Activated naive CD8-positive, alpha-beta T cell treated with anti-CD3 and anti-CD28 coated beads for 36 hours (primary cell): Measurements from ENCODE around the gene INHBC. TPM values are rescaled to one million over a fixed set of nuclear protein-coding genes. Genes with fewer than 3 reads are reported as not detected.
A peak's percentile ranks its signal among the peaks of the same experiment; 100 is the strongest.

Source experiments
- DNase-seq: peaks from one replicate; pipeline ENCODE4 v3.0.0; 2021
- H3K27ac Mint-ChIP-seq: one replicate; pipeline ENCODE4 v1.8.0; 2022; ENCODE audit warnings: mild to moderate bottlenecking, moderate library complexity, mixed read lengths
- H3K27me3 Mint-ChIP-seq: one replicate; pipeline ENCODE4 v1.8.0; 2022; ENCODE audit warnings: mild to moderate bottlenecking, mixed read lengths
- H3K36me3 Mint-ChIP-seq: one replicate; pipeline ENCODE4 v1.8.0; 2021; ENCODE audit warnings: mild to moderate bottlenecking, mixed read lengths
- H3K4me1 Mint-ChIP-seq: one replicate; pipeline ENCODE4 v1.8.0; 2021; ENCODE audit warnings: mixed read lengths
- H3K4me3 Mint-ChIP-seq: one replicate; pipeline ENCODE4 v1.8.0; 2022; ENCODE audit warnings: mild to moderate bottlenecking, moderate library complexity, mixed read lengths
- H3K9me3 Mint-ChIP-seq: one replicate; pipeline ENCODE4 v1.8.0; 2022; ENCODE audit warnings: mixed read lengths
- total RNA-seq, 2 experiments: library from RNA; stranded (reverse); gene quantifications; one replicate each; pipeline ENCODE4 v1.2.3, GENCODE V29; 2021

INHBC gene
- total RNA-seq, 2 experiments from 2014 or later = not detected

- Mint-ChIP-seq H3K27me3 (no peaks in the 10 kb centered on the region), H3K36me3 (peaks cover 63% of the 10 kb centered on the region), H3K9me3 (peaks cover 2% of the 10 kb centered on the region)
These were observed 41.8 kb downstream of the INHBC start for GRCh38 chr12:57476162-57476992.

GRCh38 chr12:57476993-57477709, 42.6 kb downstream of the INHBC start:
- peak overlapping the region; percentile 90 for H3K4me3 Mint-ChIP-seq
- no peak for DNase-seq
- H3K4me1 Mint-ChIP-seq = peaks cover 64% of the 10 kb centered on the region
- H3K36me3 Mint-ChIP-seq = peaks cover 59% of the 10 kb centered on the region
- peak overlapping the region; percentile 100 for H3K27ac Mint-ChIP-seq
- no peaks in the 10 kb centered on the region for H3K27me3 Mint-ChIP-seq
- H3K9me3 Mint-ChIP-seq = peaks cover 2% of the 10 kb centered on the region

More at GRCh38 chr12:57476162-57476992, 41.8 kb downstream of the INHBC start:
- Mint-ChIP-seq H3K4me1 (peaks cover 63% of the 10 kb centered on the region), H3K27ac (peak overlapping the region; percentile 100), H3K4me3 (peak overlapping the region; percentile 90)
- peak; percentile 87 for DNase-seq

- H3K36me3 Mint-ChIP-seq = peaks cover 51% of the 10 kb centered on the region
- H3K27ac Mint-ChIP-seq = peak overlapping the region; percentile 100
- H3K4me1 Mint-ChIP-seq = peaks cover 60% of the 10 kb centered on the region
- H3K9me3 Mint-ChIP-seq = peaks cover 2% of the 10 kb centered on the region
- H3K27me3 Mint-ChIP-seq = no peaks in the 10 kb centered on the region
- H3K4me3 Mint-ChIP-seq = peak overlapping the region; percentile 90
- DNase-seq = peak; percentile 54
These were observed 43.4 kb downstream of the INHBC start for GRCh38 chr12:57477710-57478681.

- no peaks in the 10 kb centered on the region for H3K27me3 Mint-ChIP-seq
- peaks cover 2% of the 10 kb centered on the region for H3K9me3 Mint-ChIP-seq
- H3K4me1 Mint-ChIP-seq = peaks cover 58% of the 10 kb centered on the region
- peak overlapping the region; percentile 100 for H3K27ac Mint-ChIP-seq
- H3K4me3 Mint-ChIP-seq = peak overlapping the region; percentile 90
- peaks cover 45% of the 10 kb centered on the region for H3K36me3 Mint-ChIP-seq
- no peak for DNase-seq
These were observed 44.4 kb downstream of the INHBC start for GRCh38 chr12:57479043-57479375.

GRCh38 chr12:57479376-57480115, 45.0 kb downstream of the INHBC start, which contains the start of gene ARHGAP9:
TSS of gene ARHGAP9 (minus strand) at chr12:57479866. CDS start at chr12:57479406, 460 bp downstream.
- DNase-seq = peak; percentile 60
- H3K27ac Mint-ChIP-seq = peak within 1 kb of the TSS; percentile 100
- H3K9me3 Mint-ChIP-seq = peaks cover 2% of the 10 kb centered on the region
- H3K36me3 Mint-ChIP-seq = peaks cover 39% of the 10 kb centered on the region
- peak within 1 kb of the TSS; percentile 90 for H3K4me3 Mint-ChIP-seq
- H3K27me3 Mint-ChIP-seq = no peaks in the 10 kb centered on the region
- peaks cover 53% of the 10 kb centered on the region for H3K4me1 Mint-ChIP-seq

GRCh38 chr12:57481671-57482070, 47.1 kb downstream of the INHBC start:
- peaks cover 45% of the 10 kb centered on the region for H3K4me1 Mint-ChIP-seq
- no peak for DNase-seq
- H3K4me3 Mint-ChIP-seq = no peak overlapping the region
- H3K36me3 Mint-ChIP-seq = peaks cover 26% of the 10 kb centered on the region
- peaks cover 2% of the 10 kb centered on the region for H3K9me3 Mint-ChIP-seq
- H3K27me3 Mint-ChIP-seq = no peaks in the 10 kb centered on the region
- peak overlapping the region; percentile 100 for H3K27ac Mint-ChIP-seq

- peaks cover 17% of the 10 kb centered on the region for H3K36me3 Mint-ChIP-seq
- H3K4me1 Mint-ChIP-seq = peaks cover 48% of the 10 kb centered on the region
- no peak overlapping the region for H3K4me3 Mint-ChIP-seq
- DNase-seq = no peak
- H3K27me3 Mint-ChIP-seq = no peaks in the 10 kb centered on the region
- peak overlapping the region; percentile 30 for H3K27ac Mint-ChIP-seq
- peaks cover 2% of the 10 kb centered on the region for H3K9me3 Mint-ChIP-seq
These were observed 48.9 kb downstream of the INHBC start for GRCh38 chr12:57483466-57483865.

GRCh38 chr12:57485695-57486094, 51.1 kb downstream of the INHBC start:
- no peak for DNase-seq
- no peak overlapping the region for H3K27ac Mint-ChIP-seq
- H3K4me1 Mint-ChIP-seq = peaks cover 41% of the 10 kb centered on the region
- no peak overlapping the region for H3K4me3 Mint-ChIP-seq
- peaks cover 2% of the 10 kb centered on the region for H3K9me3 Mint-ChIP-seq
- no peaks in the 10 kb centered on the region for H3K27me3 Mint-ChIP-seq
- H3K36me3 Mint-ChIP-seq = peaks cover 30% of the 10 kb centered on the region

GRCh38 chr12:57487055-57487596, 52.5 kb downstream of the INHBC start:
- Mint-ChIP-seq H3K9me3 (no peaks in the 10 kb centered on the region), H3K4me1 (peaks cover 35% of the 10 kb centered on the region), H3K4me3 (peak overlapping the region; percentile 92), H3K36me3 (peaks cover 40% of the 10 kb centered on the region), H3K27ac (peak overlapping the region; percentile 94), H3K27me3 (no peaks in the 10 kb centered on the region)
- no peak for DNase-seq

GRCh38 chr12:57487597-57488401, 53.2 kb downstream of the INHBC start, which contains the start of gene MARS1:
TSS of gene MARS1 (plus strand) at chr12:57488068. CDS start at chr12:57488091, 23 bp downstream.
- Mint-ChIP-seq H3K27me3 (no peaks in the 10 kb centered on the region), H3K4me1 (peaks cover 36% of the 10 kb centered on the region), H3K27ac (peak within 1 kb of the TSS; percentile 94), H3K9me3 (no peaks in the 10 kb centered on the region), H3K36me3 (peaks cover 46% of the 10 kb centered on the region), H3K4me3 (peak within 1 kb of the TSS; percentile 92)
- peak; percentile 93 for DNase-seq

GRCh38 chr12:57488402-57489156, 54.0 kb downstream of the INHBC start:
- peak overlapping the region; percentile 92 for H3K4me3 Mint-ChIP-seq
- H3K4me1 Mint-ChIP-seq = peaks cover 31% of the 10 kb centered on the region
- peak overlapping the region; percentile 94 for H3K27ac Mint-ChIP-seq
- H3K27me3 Mint-ChIP-seq = no peaks in the 10 kb centered on the region
- DNase-seq = no peak
- H3K36me3 Mint-ChIP-seq = peaks cover 49% of the 10 kb centered on the region
- H3K9me3 Mint-ChIP-seq = no peaks in the 10 kb centered on the region

GRCh38 chr12:57489157-57489641, 54.6 kb downstream of the INHBC start:
- Mint-ChIP-seq H3K4me1 (peaks cover 30% of the 10 kb centered on the region), H3K4me3 (peak overlapping the region; percentile 92), H3K36me3 (peaks cover 52% of the 10 kb centered on the region), H3K27ac (peak overlapping the region; percentile 94), H3K27me3 (no peaks in the 10 kb centered on the region), H3K9me3 (no peaks in the 10 kb centered on the region)
- no peak for DNase-seq
